SK-N-SH (cell line): ENCODE results near the gene CCDC89. TPM values are rescaled to one million over a fixed set of nuclear protein-coding genes. Genes with fewer than 3 reads are reported as not detected.

Experiments used
- CTCF ChIA-PET: fragments of 300-600, 350-600 bp; formaldehyde crosslinking; extraction: SDS; loops from one replicate; lab custom pipeline; 2021; lab: Yijun Ruan, JAX
- POLR2A ChIA-PET: fragments of 350-600 bp; sonication (Branson Sonifier 250); formaldehyde crosslinking; extraction: SDS; loops from one replicate; lab custom pipeline; 2020; ENCODE audit warnings: antibody characterized with exemption, inconsistent platforms; lab: Yijun Ruan, JAX
- DNase-seq: peaks from one replicate; pipeline ENCODE4 v3.0.0; 2012
- H2AFZ ChIP-seq: fragments of 200-600 bp; sonication (generic); 2 replicates; pipeline ENCODE4 v1.8.1; 2016; ENCODE audit warnings: antibody characterized with exemption, mild to moderate bottlenecking, low read depth
- H3F3A ChIP-seq: fragments of 200-600 bp; sonication (generic); replicated peaks from 2 replicates; pipeline ENCODE3; 2016; ENCODE audit warnings: antibody characterized with exemption, mild to moderate bottlenecking; ENCODE audit not compliant: insufficient read depth
- H3K27ac ChIP-seq, 2 experiments: fragments of 200-500 bp in 1 of 2; fragments of 200-600 bp in 1 of 2; sonication (Bioruptor generic) in 1 of 2; sonication (generic), shearing (Covaris generic) in 1 of 2; 2 replicates each; pipeline versions ENCODE4 v1.5.1 to v1.6.1; 2014 to 2016; ENCODE audit warnings: low read depth in 2 of 2, inconsistent platforms in 1 of 2, low read length in 1 of 2, mild to moderate bottlenecking in 1 of 2, mixed read lengths in 1 of 2
- H3K27me3 ChIP-seq: fragments of 200-600 bp; sonication (generic), shearing (Covaris generic); 2 replicates; pipeline ENCODE4 v1.6.1; 2016; ENCODE audit warnings: mixed run types; ENCODE audit not compliant: insufficient read depth
- H3K36me3 ChIP-seq, 2 experiments: fragments of 200-500 bp in 1 of 2; fragments of 200-600 bp in 1 of 2; sonication (Bioruptor generic) in 1 of 2; sonication (generic) in 1 of 2; replicated peaks in 1 of 2; 2 replicates each; pipeline versions ENCODE3 to v1.5.1; 2014 to 2016; ENCODE audit warnings: low read length in 1 of 2, mild to moderate bottlenecking in 1 of 2; ENCODE audit not compliant: insufficient read depth in 2 of 2, control insufficient read depth in 1 of 2
- H3K4me1 ChIP-seq, 2 experiments: fragments of 200-500 bp in 1 of 2; fragments of 200-600 bp in 1 of 2; sonication (Bioruptor generic) in 1 of 2; sonication (generic), shearing (Covaris generic) in 1 of 2; 2 replicates each; pipeline versions ENCODE4 v1.5.1 to v1.6.1; 2014 to 2016; ENCODE audit warnings: low read depth in 1 of 2, low read length in 1 of 2, mixed run types in 1 of 2; ENCODE audit not compliant: insufficient read depth in 2 of 2, control insufficient read depth in 1 of 2
- H3K4me2 ChIP-seq: fragments of 200-600 bp; sonication (generic), shearing (Covaris generic); 2 replicates; pipeline ENCODE4 v1.6.1; 2017; ENCODE audit warnings: mixed run types
- H3K4me3 ChIP-seq, 2 experiments: fragments of 200-500 bp in 1 of 2; fragments of 200-600 bp in 1 of 2; sonication (Bioruptor generic) in 1 of 2; sonication (generic), shearing (Covaris generic) in 1 of 2; 2 replicates each; pipeline versions ENCODE4 v1.5.1 to v1.8.1; 2014 to 2016; ENCODE audit warnings: low read depth in 2 of 2, inconsistent platforms in 1 of 2, low read length in 1 of 2, mild to moderate bottlenecking in 1 of 2, mixed read lengths in 1 of 2, moderate library complexity in 1 of 2
- H3K79me2 ChIP-seq: fragments of 200-600 bp; sonication (generic); 2 replicates; pipeline ENCODE4 v1.8.1; 2017; ENCODE audit warnings: mild to moderate bottlenecking; ENCODE audit not compliant: insufficient read depth
- H3K9ac ChIP-seq: fragments of 200-600 bp; sonication (generic); 2 replicates; pipeline ENCODE4 v1.6.1; 2017; ENCODE audit warnings: mixed run types
- H3K9me2 ChIP-seq: fragments of 200-600 bp; sonication (generic); 2 replicates; pipeline ENCODE4 v1.6.1; 2017; ENCODE audit warnings: mixed run types
- H3K9me3 ChIP-seq: fragments of 200-600 bp; sonication (generic); 2 replicates; pipeline ENCODE4 v1.6.1; 2017; ENCODE audit warnings: mixed run types, mild to moderate bottlenecking, moderate library complexity
- H4K20me1 ChIP-seq: fragments of 200-600 bp; sonication (generic); 2 replicates; pipeline ENCODE4 v1.6.1; 2017; ENCODE audit warnings: mild to moderate bottlenecking, mixed run types; ENCODE audit not compliant: insufficient read depth
- CHD2 ChIP-seq: fragments of 150-350 bp; IDR thresholded peaks from 2 replicates; pipeline ENCODE4 v1.6.1; 2018; ENCODE audit warnings: low read length; ENCODE audit not compliant: partially characterized antibody
- ELF1 ChIP-seq: IDR thresholded peaks from 2 replicates; pipeline ENCODE4 v1.4.0; 2012
- EZH2phosphoT487 ChIP-seq: fragments of 200-600 bp; sonication (generic); IDR thresholded peaks from 2 replicates; pipeline ENCODE4 v1.6.1; 2017; ENCODE audit warnings: low read depth, mixed run types, mild to moderate bottlenecking, antibody characterized with exemption, moderate library complexity, borderline replicate concordance
- FOXJ3 ChIP-seq: sonication (generic); formaldehyde crosslinking; IDR thresholded peaks from 2 replicates; pipeline ENCODE4 v1.5.1; 2020; ENCODE audit warnings: mild to moderate bottlenecking, missing genetic modification reagents
- FOXM1 ChIP-seq: IDR thresholded peaks from 2 replicates; pipeline ENCODE4 v1.4.0; 2012; ENCODE audit warnings: low read depth, mild to moderate bottlenecking
- JUND ChIP-seq: IDR thresholded peaks from 2 replicates; pipeline ENCODE4 v1.4.0; 2012
- MXI1 ChIP-seq: IDR thresholded peaks from 2 replicates; pipeline ENCODE4 v1.6.1; 2012; ENCODE audit warnings: mild to moderate bottlenecking, low read depth, low read length, improper control_type of control experiment
- NFIC ChIP-seq: IDR thresholded peaks from 2 replicates; pipeline ENCODE4 v1.4.0; 2012; ENCODE audit warnings: borderline replicate concordance
- NRF1 ChIP-seq: IDR thresholded peaks from 2 replicates; pipeline ENCODE4 v1.6.1; 2012; ENCODE audit warnings: low read depth, mild to moderate bottlenecking, low read length
- POLR2AphosphoS5 ChIP-seq: IDR thresholded peaks from 2 replicates; pipeline ENCODE4 v1.6.1; 2012; ENCODE audit warnings: low read depth, low read length
- RCOR1 ChIP-seq: fragments of 150-350 bp; IDR thresholded peaks from 2 replicates; pipeline ENCODE4 v1.6.1; 2017; ENCODE audit warnings: antibody characterized with exemption, low read length
- RFX5 ChIP-seq: IDR thresholded peaks from 2 replicates; pipeline ENCODE4 v1.6.1; 2012; ENCODE audit warnings: mild to moderate bottlenecking, improper control_type of control experiment, low read length
- RXRA ChIP-seq: IDR thresholded peaks from 2 replicates; pipeline ENCODE4 v1.4.0; 2012; ENCODE audit warnings: low read depth, mild to moderate bottlenecking, borderline replicate concordance
- SMC3 ChIP-seq: IDR thresholded peaks from 2 replicates; pipeline ENCODE4 v1.6.1; 2012; ENCODE audit warnings: low read depth, low read length, improper control_type of control experiment
- TEAD4 ChIP-seq: IDR thresholded peaks from 2 replicates; pipeline ENCODE4 v1.4.0; 2012; ENCODE audit warnings: mild to moderate bottlenecking, borderline replicate concordance; ENCODE audit not compliant: insufficient read depth
- YY1 ChIP-seq: IDR thresholded peaks from 2 replicates; pipeline ENCODE4 v1.4.0; 2012; ENCODE audit warnings: low read depth, mild to moderate bottlenecking
- WGBS: methylation state at CpG from one replicate; pipeline ENCODE4 v1.1.6; 2017; ENCODE audit warnings: low lambda C conversion rate; 5-methylcytosine and 5-hydroxymethylcytosine counted together
- polyA plus RNA-seq, 3 experiments: library from polyadenylated mRNA; depleted of rRNA; stranded (reverse); fragments of >200 nt; gene quantifications; 2 replicates each; pipeline ENCODE4 v1.2.3, GENCODE V29; 2012
- TF ChIP-seq, protein P1 (sequence below): fragments of 150-350 bp; IDR thresholded peaks from 2 replicates; pipeline ENCODE4 v1.6.1; 2017; ENCODE audit warnings: antibody characterized with exemption, low read length, low read depth, borderline replicate concordance
- TF ChIP-seq, protein P2 (sequence below): IDR thresholded peaks from 2 replicates; pipeline ENCODE4 v1.4.0; 2012; ENCODE audit warnings: low read depth
- TF ChIP-seq, protein P3 (sequence below): IDR thresholded peaks from 2 replicates; pipeline ENCODE4 v1.6.1; 2012; ENCODE audit warnings: mild to moderate bottlenecking, low read depth, low read length, moderate library complexity

The CCDC89 gene
- polyA plus RNA-seq, 1 of the 3 experiments (the other 2 are of a cell fraction), result 3.9 TPM

DNA sequence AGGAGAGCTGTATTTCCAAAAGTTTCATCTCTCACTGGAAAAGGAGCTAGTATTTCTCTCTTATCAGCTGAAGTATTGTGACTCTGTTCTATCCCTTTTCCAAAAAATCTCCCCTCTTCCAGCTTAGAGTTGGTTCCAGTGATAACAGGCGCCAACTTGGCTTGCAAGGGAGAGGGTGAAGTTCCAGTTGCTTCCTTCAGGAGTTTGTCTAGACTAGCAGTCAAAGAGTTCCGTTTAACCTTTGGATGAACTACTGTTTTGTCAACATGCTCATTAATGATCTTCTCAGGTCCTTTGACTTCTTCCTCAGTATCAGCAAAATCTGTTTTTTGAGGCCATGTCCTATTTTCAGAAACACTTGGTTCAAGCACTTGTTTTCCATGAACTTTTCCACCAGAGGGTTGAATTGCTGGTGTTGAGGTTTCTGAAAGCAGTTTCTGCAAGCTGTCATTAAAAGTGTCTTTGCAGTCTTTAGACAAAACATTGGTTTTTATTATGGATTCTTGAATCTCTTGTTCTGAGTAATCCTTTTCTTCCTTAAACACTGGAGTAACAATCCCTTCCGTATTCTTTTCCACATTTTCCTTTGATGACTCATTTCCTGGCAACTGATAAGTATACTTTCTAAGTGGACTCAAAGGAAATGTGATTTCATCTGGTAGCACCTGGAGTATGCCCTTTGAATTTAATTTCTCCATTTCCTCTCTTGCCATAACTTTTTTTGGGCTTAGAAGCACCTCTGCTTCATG is 39.7 kb upstream of the CCDC89 start (continued):
- TF ChIP-seq MXI1, result no peak
- no peak for TF ChIP-seq FOXM1

DNA sequence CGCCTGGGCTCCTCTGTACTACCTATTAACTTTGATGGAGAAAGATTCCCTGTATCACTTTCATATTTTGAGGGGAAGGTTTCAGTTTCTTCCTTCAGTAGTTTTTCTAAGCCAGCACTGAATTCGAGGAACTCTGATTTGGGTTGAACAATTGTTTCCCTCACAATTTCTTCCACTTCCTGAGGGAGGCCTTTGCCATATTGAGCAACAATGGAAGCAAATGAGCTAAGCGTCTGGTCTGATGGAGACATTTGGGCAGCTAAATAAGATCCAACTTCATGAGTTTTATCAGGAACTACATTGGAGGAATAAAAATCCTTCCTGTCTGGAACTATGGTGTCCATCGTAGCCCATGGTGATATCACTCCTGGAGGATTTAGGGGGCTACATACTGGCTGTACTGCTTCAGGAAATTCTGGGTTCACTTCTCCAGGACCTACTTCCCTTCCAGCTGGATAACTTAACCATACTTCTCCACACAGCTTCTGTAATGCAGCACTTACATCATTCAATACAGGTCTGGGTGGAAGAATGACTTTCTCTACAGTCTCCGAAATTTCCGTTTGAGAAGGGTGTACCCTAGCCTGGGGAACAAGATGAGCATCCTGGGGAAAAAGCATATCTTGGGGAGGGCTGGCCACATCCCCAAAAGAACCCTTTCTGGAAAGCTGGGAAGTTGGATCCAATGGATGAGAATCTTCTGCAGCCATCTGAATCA is 38.9 kb upstream of the CCDC89 start:
- no peak overlapping the region for H3K4me3 ChIP-seq
- no peak for TF ChIP-seq FOXM1
- no peak for TF ChIP-seq CHD2
- TF ChIP-seq SMC3, result no peak
- TF ChIP-seq, protein P1, sequence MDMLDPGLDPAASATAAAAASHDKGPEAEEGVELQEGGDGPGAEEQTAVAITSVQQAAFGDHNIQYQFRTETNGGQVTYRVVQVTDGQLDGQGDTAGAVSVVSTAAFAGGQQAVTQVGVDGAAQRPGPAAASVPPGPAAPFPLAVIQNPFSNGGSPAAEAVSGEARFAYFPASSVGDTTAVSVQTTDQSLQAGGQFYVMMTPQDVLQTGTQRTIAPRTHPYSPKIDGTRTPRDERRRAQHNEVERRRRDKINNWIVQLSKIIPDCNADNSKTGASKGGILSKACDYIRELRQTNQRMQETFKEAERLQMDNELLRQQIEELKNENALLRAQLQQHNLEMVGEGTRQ, result no peak
- no peak for TF ChIP-seq FOXJ3 (CRISPR knock-in tag)
- no peak for TF ChIP-seq TEAD4
- no peak for TF ChIP-seq EZH2phosphoT487
- no peak for TF ChIP-seq NRF1
- no peak for TF ChIP-seq YY1
- TF ChIP-seq ELF1, result no peak
- no peak for TF ChIP-seq RCOR1
- no peak for TF ChIP-seq RXRA
- no peak for TF ChIP-seq POLR2AphosphoS5
- TF ChIP-seq NFIC, result no peak
- TF ChIP-seq, protein P2, sequence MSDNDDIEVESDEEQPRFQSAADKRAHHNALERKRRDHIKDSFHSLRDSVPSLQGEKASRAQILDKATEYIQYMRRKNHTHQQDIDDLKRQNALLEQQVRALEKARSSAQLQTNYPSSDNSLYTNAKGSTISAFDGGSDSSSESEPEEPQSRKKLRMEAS, result no peak
- TF ChIP-seq RFX5, result no peak
- TF ChIP-seq, protein P3, sequence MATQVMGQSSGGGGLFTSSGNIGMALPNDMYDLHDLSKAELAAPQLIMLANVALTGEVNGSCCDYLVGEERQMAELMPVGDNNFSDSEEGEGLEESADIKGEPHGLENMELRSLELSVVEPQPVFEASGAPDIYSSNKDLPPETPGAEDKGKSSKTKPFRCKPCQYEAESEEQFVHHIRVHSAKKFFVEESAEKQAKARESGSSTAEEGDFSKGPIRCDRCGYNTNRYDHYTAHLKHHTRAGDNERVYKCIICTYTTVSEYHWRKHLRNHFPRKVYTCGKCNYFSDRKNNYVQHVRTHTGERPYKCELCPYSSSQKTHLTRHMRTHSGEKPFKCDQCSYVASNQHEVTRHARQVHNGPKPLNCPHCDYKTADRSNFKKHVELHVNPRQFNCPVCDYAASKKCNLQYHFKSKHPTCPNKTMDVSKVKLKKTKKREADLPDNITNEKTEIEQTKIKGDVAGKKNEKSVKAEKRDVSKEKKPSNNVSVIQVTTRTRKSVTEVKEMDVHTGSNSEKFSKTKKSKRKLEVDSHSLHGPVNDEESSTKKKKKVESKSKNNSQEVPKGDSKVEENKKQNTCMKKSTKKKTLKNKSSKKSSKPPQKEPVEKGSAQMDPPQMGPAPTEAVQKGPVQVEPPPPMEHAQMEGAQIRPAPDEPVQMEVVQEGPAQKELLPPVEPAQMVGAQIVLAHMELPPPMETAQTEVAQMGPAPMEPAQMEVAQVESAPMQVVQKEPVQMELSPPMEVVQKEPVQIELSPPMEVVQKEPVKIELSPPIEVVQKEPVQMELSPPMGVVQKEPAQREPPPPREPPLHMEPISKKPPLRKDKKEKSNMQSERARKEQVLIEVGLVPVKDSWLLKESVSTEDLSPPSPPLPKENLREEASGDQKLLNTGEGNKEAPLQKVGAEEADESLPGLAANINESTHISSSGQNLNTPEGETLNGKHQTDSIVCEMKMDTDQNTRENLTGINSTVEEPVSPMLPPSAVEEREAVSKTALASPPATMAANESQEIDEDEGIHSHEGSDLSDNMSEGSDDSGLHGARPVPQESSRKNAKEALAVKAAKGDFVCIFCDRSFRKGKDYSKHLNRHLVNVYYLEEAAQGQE, result no peak
- TF ChIP-seq JUND, result no peak
- POLR2A ChIA-PET, result no interaction called here
- H3K27ac ChIP-seq, result peak overlapping the region in 1 of 2 experiments; percentile 59; a peak in 1 of 4 replicates
- no peaks in the 10 kb centered on the region for H4K20me1 ChIP-seq
- no peaks in the 10 kb centered on the region for H3K27me3 ChIP-seq
- H3K9me2 ChIP-seq, result no peaks in the 10 kb centered on the region
- peaks cover 0 to 2% of the 10 kb centered on the region in 2 experiments for H3K36me3 ChIP-seq
- no peak overlapping the region for H3K9ac ChIP-seq
- no peaks in the 10 kb centered on the region for H3K9me3 ChIP-seq
- peaks cover 8% of the 10 kb centered on the region for H3F3A ChIP-seq
- H3K4me2 ChIP-seq, result no peak overlapping the region
- CTCF ChIA-PET, result no interaction called here
- no peak overlapping the region for H2AFZ ChIP-seq
- H3K79me2 ChIP-seq, result no peaks in the 10 kb centered on the region
- peaks cover 0 to 9% of the 10 kb centered on the region in 2 experiments; a peak in 2 of 4 replicates for H3K4me1 ChIP-seq
- no peak for DNase-seq
- WGBS, result 66% methylated on average over 5 of the region's 6 CpGs
